ENCODE measurements around the gene PDIK1L.

DNA sequence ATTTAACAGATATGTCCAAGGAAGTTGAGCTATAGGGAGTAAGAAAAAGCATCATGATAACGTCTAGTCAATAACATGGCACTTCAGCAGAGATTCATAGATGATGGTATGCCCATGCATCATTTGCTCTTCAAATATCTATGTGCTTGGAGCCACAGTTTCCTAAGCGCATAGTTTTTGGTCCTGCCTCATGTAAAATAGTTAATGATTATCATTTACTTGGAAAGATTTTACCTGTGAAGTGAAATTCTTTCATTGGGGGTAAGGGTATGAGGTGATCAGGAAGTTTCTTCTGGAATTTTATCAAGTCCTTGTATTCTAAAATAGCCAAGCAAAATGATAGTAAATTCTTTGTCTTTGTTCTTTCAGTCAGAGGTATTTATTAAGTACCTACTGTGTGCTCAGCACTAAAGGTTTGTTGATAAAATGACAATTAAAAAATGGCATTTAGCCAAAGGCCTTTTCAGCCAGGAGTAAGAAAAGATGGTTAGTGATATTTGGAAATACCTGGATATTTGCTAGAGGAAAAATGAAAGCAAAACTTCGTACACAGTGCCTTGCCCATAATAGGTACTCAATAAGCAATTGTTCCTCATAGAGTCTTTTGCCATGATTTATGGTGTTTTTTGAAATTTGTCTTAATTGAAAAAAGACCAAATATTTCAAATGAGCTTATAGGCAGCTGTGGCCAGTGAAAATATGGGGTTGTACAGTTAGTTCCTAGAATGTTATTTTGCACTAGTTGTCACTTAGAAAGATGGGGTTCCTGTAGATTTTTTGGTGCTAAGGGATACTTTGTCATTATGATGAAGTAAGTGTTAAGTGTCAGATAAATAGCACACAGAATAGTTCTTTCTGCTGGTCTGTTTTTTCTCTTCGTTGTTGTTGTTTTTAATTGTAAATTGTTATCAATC, 13.1 kb downstream of the PDIK1L start:
- TF ChIP-seq, protein P1, sequence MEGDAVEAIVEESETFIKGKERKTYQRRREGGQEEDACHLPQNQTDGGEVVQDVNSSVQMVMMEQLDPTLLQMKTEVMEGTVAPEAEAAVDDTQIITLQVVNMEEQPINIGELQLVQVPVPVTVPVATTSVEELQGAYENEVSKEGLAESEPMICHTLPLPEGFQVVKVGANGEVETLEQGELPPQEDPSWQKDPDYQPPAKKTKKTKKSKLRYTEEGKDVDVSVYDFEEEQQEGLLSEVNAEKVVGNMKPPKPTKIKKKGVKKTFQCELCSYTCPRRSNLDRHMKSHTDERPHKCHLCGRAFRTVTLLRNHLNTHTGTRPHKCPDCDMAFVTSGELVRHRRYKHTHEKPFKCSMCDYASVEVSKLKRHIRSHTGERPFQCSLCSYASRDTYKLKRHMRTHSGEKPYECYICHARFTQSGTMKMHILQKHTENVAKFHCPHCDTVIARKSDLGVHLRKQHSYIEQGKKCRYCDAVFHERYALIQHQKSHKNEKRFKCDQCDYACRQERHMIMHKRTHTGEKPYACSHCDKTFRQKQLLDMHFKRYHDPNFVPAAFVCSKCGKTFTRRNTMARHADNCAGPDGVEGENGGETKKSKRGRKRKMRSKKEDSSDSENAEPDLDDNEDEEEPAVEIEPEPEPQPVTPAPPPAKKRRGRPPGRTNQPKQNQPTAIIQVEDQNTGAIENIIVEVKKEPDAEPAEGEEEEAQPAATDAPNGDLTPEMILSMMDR (IDR thresholded peaks at IDR 0.05; ENCODE audit: insufficient read depth, low read length): no peak
- TF ChIP-seq, protein P2, sequence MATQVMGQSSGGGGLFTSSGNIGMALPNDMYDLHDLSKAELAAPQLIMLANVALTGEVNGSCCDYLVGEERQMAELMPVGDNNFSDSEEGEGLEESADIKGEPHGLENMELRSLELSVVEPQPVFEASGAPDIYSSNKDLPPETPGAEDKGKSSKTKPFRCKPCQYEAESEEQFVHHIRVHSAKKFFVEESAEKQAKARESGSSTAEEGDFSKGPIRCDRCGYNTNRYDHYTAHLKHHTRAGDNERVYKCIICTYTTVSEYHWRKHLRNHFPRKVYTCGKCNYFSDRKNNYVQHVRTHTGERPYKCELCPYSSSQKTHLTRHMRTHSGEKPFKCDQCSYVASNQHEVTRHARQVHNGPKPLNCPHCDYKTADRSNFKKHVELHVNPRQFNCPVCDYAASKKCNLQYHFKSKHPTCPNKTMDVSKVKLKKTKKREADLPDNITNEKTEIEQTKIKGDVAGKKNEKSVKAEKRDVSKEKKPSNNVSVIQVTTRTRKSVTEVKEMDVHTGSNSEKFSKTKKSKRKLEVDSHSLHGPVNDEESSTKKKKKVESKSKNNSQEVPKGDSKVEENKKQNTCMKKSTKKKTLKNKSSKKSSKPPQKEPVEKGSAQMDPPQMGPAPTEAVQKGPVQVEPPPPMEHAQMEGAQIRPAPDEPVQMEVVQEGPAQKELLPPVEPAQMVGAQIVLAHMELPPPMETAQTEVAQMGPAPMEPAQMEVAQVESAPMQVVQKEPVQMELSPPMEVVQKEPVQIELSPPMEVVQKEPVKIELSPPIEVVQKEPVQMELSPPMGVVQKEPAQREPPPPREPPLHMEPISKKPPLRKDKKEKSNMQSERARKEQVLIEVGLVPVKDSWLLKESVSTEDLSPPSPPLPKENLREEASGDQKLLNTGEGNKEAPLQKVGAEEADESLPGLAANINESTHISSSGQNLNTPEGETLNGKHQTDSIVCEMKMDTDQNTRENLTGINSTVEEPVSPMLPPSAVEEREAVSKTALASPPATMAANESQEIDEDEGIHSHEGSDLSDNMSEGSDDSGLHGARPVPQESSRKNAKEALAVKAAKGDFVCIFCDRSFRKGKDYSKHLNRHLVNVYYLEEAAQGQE (IDR thresholded peaks at IDR 0.05; ENCODE audit: insufficient replicate concordance, low read depth): no peak
